ENCODE data around the gene USH1C.
A peak's percentile ranks its signal among the peaks of the same experiment; 100 is the strongest.

The USH1C gene

GRCh38 chr11:17496406-17496805 is 47.8 kb downstream of the USH1C start:
- H3K27ac Mint-ChIP-seq, result no peak overlapping the region
- H3K4me1 Mint-ChIP-seq, result peaks cover 17% of the 10 kb centered on the region
- no peak for DNase-seq
- H3K27me3 Mint-ChIP-seq (ENCODE audit: low read depth, poor library complexity), result peaks cover 16% of the 10 kb centered on the region
- no peak overlapping the region for H3K4me3 Mint-ChIP-seq
- no peaks in the 10 kb centered on the region for H3K36me3 Mint-ChIP-seq (ENCODE audit: low read depth)
- TF ChIP-seq, protein P1, sequence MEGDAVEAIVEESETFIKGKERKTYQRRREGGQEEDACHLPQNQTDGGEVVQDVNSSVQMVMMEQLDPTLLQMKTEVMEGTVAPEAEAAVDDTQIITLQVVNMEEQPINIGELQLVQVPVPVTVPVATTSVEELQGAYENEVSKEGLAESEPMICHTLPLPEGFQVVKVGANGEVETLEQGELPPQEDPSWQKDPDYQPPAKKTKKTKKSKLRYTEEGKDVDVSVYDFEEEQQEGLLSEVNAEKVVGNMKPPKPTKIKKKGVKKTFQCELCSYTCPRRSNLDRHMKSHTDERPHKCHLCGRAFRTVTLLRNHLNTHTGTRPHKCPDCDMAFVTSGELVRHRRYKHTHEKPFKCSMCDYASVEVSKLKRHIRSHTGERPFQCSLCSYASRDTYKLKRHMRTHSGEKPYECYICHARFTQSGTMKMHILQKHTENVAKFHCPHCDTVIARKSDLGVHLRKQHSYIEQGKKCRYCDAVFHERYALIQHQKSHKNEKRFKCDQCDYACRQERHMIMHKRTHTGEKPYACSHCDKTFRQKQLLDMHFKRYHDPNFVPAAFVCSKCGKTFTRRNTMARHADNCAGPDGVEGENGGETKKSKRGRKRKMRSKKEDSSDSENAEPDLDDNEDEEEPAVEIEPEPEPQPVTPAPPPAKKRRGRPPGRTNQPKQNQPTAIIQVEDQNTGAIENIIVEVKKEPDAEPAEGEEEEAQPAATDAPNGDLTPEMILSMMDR (IDR thresholded peaks at IDR 0.05), result no peak
- no peaks in the 10 kb centered on the region for H3K9me3 Mint-ChIP-seq

GRCh38 chr11:17494019-17494418 is 50.2 kb downstream of the USH1C start:
- Mint-ChIP-seq H3K27me3 (ENCODE audit: low read depth, poor library complexity) (peaks cover 9% of the 10 kb centered on the region), H3K4me1 (peaks cover 34% of the 10 kb centered on the region), H3K9me3 (no peaks in the 10 kb centered on the region), H3K36me3 (ENCODE audit: low read depth) (no peaks in the 10 kb centered on the region), H3K4me3 (no peak overlapping the region), H3K27ac (no peak overlapping the region)
- no peak for DNase-seq
- TF ChIP-seq, protein P1 (IDR thresholded peaks at IDR 0.05), result no peak

DNA sequence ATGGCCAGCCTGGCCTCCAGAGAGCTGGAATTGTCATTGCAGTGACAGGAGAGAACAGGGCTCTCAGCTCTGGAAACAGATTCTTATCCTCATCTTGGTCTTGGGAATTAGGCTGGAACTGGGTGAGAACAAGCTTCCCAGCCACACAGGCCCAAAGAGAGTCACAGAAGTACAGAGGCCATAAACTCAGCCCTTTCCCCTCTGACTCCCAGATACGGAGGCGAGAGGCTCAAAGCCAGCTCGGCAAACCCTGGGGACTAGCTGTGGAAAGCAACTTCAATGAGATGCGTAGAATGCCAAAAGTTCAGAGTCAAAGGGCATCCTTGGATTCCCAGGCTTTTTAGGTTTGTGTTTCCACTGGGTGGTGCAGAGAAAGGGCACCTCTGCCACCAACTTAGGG is 53.3 kb downstream of the USH1C start:
- H3K9me3 Mint-ChIP-seq, result no peaks in the 10 kb centered on the region
- no peak overlapping the region for H3K4me3 Mint-ChIP-seq
- peaks cover 34% of the 10 kb centered on the region for H3K4me1 Mint-ChIP-seq
- H3K27me3 Mint-ChIP-seq (ENCODE audit: low read depth, poor library complexity), result peaks cover 13% of the 10 kb centered on the region
- H3K27ac Mint-ChIP-seq, result no peak overlapping the region
- TF ChIP-seq, protein P1 (IDR thresholded peaks at IDR 0.05), result no peak
- H3K36me3 Mint-ChIP-seq (ENCODE audit: low read depth), result no peaks in the 10 kb centered on the region
- no peak for DNase-seq

DNA sequence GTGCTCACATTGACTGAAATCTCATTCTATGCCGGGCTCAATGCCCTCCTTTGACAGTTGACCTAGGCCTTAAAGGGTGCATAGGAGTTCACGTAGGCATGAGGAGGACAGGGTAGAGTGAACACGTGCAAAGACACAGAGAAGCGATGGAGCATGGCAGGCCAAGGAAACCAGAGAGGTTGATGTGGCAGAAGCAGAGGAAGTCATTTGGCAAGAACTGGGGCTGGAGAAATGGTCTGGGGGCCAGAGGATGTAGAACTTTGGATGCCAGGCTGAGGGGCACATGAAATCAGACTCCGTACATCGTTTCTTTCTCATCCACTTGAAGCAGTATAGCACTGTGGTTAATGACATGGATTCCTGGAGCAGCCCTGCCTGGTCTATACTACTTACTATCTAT is 54.0 kb downstream of the USH1C start:
- peaks cover 34% of the 10 kb centered on the region for H3K4me1 Mint-ChIP-seq
- H3K36me3 Mint-ChIP-seq (ENCODE audit: low read depth), result no peaks in the 10 kb centered on the region
- TF ChIP-seq, protein P1 (IDR thresholded peaks at IDR 0.05), result no peak
- H3K27ac Mint-ChIP-seq, result no peak overlapping the region
- no peaks in the 10 kb centered on the region for H3K9me3 Mint-ChIP-seq
- peaks cover 18% of the 10 kb centered on the region for H3K27me3 Mint-ChIP-seq (ENCODE audit: low read depth, poor library complexity)
- no peak for DNase-seq
- H3K4me3 Mint-ChIP-seq, result peak overlapping the region; percentile 23

DNA sequence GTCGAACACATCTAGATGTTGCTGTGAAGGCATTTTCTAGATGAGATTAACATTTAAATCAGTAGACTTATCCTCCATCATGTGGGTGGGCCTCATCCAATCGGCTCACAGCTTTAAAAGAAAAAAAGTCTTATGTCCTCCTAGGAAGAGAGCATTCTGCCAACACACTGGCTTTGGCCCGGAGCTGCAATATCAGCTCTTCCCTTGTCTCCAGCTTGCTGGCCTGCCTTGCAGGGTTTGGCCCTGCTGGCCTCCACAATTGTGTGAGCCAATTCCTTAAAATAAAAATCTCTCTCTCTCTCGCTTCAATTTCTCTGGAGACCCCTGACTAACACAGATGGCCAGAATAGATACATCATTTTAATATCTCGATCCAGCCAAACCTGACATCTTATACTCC is 54.5 kb downstream of the USH1C start:
- H3K4me1 Mint-ChIP-seq, result peaks cover 34% of the 10 kb centered on the region

DNA sequence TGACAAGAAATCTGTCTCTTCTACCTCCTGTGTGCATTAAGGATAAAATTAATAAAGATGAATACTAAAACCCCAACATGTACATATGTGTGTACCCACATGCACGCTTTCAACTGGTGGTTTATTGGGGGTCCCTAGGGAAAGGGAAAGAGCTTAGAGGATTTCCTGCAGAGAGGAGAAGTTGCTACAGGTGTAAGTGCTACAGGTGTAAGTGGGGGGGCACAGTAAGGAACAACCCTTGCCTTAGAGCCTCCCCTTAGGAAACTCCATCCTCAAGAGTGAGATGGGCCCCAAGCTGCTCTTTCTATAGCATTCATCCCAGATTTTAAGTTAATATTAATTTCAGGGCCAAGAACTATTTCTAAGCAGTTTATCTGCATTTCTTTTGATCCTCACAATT is 55.7 kb downstream of the USH1C start:
- no peak for DNase-seq
- no peaks in the 10 kb centered on the region for H3K36me3 Mint-ChIP-seq (ENCODE audit: low read depth)
- H3K27me3 Mint-ChIP-seq (ENCODE audit: low read depth, poor library complexity), result peaks cover 21% of the 10 kb centered on the region
- H3K9me3 Mint-ChIP-seq, result no peaks in the 10 kb centered on the region
- no peak overlapping the region for H3K27ac Mint-ChIP-seq
- TF ChIP-seq, protein P1 (IDR thresholded peaks at IDR 0.05), result no peak
- H3K4me3 Mint-ChIP-seq, result no peak overlapping the region
- H3K4me1 Mint-ChIP-seq, result peaks cover 31% of the 10 kb centered on the region

More for the DNA sequence above, 54.5 kb downstream of the USH1C start:
- Mint-ChIP-seq H3K36me3 (ENCODE audit: low read depth) (no peaks in the 10 kb centered on the region), H3K27ac (no peak overlapping the region), H3K27me3 (ENCODE audit: low read depth, poor library complexity) (peaks cover 17% of the 10 kb centered on the region), H3K4me3 (no peak overlapping the region), H3K9me3 (no peaks in the 10 kb centered on the region)
- no peak for DNase-seq
- TF ChIP-seq, protein P1 (IDR thresholded peaks at IDR 0.05), result no peak

All from nephron progenitor cell (in vitro differentiated cells).